GM12891 (cell line): Measurements from ENCODE around the gene CSMD2.

Experiments
- DNase-seq: peaks from one replicate; pipeline ENCODE4 v3.0.0; 2011; ENCODE audit warnings: low spot score; ENCODE audit not compliant: insufficient read length
- FAIRE-seq: peaks from 2 replicates; lab custom pipeline; 2011; peaks lifted over from hg19 to GRCh38; lab: Jason Lieb, UNC
- PAX5 ChIP-seq: IDR thresholded peaks from 2 replicates; pipeline ENCODE4 v1.6.1; 2011; ENCODE audit warnings: low read length, moderate library complexity, mild to moderate bottlenecking; ENCODE audit not compliant: insufficient read depth, severe bottlenecking
- POLR2A ChIP-seq: IDR thresholded peaks from 2 replicates; pipeline ENCODE4 v1.6.1; 2011; ENCODE audit warnings: low read depth, low read length, control low read depth
- POLR2AphosphoS5 ChIP-seq: IDR thresholded peaks from 2 replicates; pipeline ENCODE4 v1.6.1; 2011; ENCODE audit warnings: low read depth, low read length, control low read depth
- POU2F2 ChIP-seq: IDR thresholded peaks from 2 replicates; pipeline ENCODE4 v1.6.1; 2011; ENCODE audit warnings: low read depth, mild to moderate bottlenecking, control low read depth, low read length, moderate library complexity
- SPI1 ChIP-seq: IDR thresholded peaks from 2 replicates; pipeline ENCODE4 v1.6.1; 2011; ENCODE audit warnings: low read depth, low read length, control low read depth
- TAF1 ChIP-seq: IDR thresholded peaks from 2 replicates; pipeline ENCODE4 v1.6.1; 2011; ENCODE audit warnings: low read depth, low read length, control low read depth

CSMD2 gene

DNA sequence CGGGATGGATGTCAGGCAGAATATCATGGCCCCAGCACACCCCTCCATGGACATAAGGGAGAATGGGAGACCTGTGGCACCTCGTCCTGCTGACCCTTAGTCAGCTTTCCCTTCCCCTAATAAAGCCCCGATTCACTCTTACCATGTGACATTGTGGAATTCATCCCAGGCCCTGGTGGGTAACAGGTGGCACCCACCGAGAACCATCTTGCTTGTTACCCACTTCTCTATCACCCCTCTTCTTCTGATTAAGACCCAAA is 32.9 kb downstream of the CSMD2 start:
- DNase-seq (no peak), FAIRE-seq (no peak)
- TF ChIP-seq POU2F2 (no peak), TAF1 (no peak), SPI1 (no peak), PAX5 (no peak), POLR2AphosphoS5 (no peak), POLR2A (no peak)

DNA sequence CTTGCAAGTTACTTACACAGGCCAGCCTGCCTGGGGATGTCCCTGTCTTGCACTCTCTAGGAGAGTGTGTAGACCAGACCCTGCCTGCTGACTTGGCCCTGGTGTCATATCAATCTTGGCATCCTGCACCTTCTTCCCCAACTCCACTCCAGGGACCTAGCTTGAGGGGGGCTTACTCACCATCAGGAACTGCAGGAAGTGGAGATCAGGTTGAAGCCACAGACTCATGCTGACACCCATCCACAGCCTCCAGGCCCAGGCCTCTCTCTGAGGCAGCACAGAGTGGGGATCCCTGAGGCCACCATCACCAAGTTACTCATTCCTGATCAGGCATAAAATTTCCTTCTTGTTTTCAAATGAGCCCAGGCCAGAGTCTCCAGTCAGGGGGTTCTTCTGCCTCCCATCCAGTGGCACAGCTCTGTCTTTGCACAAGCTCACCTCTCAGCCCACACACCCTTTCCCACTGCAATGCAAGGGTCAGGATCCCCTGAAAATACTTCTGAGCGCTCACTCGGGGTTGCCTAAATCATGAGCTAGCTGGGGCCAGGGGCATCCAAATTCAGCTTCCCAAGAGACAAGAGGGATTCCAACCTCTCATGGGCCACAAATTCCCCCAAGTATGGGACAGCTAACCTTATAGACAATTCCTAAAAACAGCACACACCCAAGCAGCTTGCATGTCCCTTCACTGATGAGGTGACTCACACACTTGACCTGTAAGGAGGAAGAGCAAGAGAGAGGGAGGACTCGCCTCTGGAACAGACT is 33.5 kb downstream of the CSMD2 start:
- TF ChIP-seq TAF1 (no peak), POU2F2 (no peak), PAX5 (no peak), POLR2AphosphoS5 (no peak), SPI1 (no peak), POLR2A (no peak)
- no peak for FAIRE-seq
- DNase-seq: no peak

DNA sequence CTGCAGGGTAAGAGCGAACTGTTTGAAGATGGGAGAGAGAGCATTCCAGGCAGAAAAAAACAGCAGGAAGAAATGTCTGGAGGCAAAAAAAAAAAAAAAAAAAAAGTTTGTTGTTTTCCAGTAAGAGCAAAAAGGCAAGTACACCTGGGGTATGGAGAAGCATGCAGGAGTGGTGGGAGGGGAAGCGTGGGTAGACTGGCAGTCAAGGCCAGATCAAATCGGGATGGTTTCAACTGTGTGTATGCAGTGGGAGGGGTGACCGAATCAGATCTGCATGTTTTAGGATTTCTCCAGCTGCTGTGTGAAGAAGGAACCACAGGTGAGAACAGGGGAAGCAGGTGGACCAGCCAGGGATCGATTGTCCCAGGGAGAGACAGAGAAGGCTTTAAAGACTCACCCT is 34.7 kb downstream of the CSMD2 start:
- DNase-seq: no peak
- TF ChIP-seq POLR2A (no peak), PAX5 (no peak), POLR2AphosphoS5 (no peak), SPI1 (no peak), POU2F2 (no peak), TAF1 (no peak)
- FAIRE-seq: no peak

GRCh38 chr1:34129630-34130029 is 35.4 kb downstream of the CSMD2 start:
- FAIRE-seq: no peak
- no peak for DNase-seq
- TF ChIP-seq TAF1 (no peak), POLR2AphosphoS5 (no peak), PAX5 (no peak), SPI1 (no peak), POLR2A (no peak), POU2F2 (no peak)

DNA sequence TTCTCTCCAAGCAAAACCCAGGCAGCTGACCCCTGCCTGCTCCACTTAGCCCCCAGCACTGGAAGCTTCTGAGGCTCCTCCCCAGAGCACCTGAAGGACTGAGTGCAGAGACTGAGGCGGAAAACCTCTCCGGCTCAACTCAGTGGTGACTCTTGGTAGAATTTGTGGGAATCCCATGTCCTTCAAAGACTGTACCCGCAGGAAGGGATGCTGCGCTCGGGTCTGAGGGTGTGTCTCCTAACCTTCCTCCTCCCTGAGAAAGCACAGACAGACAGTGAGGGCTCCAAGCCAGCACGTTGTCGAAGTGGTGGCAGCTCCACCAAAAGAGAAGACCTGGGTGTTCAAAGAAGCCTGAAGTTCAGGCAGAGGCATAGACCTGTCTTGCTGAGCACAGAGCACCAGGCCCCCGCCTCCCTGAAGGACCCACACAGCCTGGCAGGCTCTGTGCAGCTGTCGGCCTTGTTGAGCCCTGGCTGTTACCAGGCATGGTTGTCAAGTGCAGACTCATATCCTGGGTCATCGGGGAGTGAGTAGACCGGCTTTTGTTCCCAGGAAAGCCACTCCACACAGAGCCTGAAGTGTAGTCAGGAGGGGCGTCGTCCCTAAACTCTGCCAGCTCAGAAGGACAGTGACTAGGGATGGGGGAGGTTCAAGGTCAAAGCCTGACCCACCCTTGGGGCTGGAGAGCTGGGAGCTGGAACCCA is 36.7 kb downstream of the CSMD2 start:
- FAIRE-seq: no peak
- TF ChIP-seq TAF1: no peak
- no peak for TF ChIP-seq POU2F2
- TF ChIP-seq PAX5: no peak
- TF ChIP-seq POLR2AphosphoS5: no peak
- TF ChIP-seq SPI1: no peak
- TF ChIP-seq POLR2A: no peak
- no peak for DNase-seq

- FAIRE-seq (no peak), DNase-seq (no peak)
- TF ChIP-seq POLR2AphosphoS5: no peak
- TF ChIP-seq POLR2A: no peak
Observed at GRCh38 chr1:34127006-34128000, 37.7 kb downstream of the CSMD2 start.

DNA sequence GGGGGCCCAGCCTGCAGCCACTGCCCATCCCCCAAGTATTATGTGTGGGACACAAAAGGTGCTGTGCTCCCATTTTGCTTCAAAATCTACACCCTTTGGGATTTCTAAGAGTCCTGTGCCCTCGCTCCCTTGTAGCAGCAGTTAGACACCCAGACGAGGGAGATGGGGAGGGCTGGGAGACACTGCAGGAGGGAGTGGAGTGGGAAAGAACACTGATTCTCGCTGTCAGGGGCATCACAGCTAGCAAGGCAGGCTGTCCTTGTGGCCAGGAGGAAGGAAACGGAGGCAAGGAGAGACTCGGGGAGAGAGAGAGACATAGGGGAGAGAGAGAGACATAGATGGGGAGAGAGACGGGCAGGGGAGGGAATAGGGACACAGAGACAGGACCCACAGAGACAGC is 38.5 kb downstream of the CSMD2 start:
- TF ChIP-seq POLR2A: no peak
- TF ChIP-seq SPI1: no peak
- FAIRE-seq (no peak), DNase-seq (no peak)

- no peak for FAIRE-seq
Observed at GRCh38 chr1:34125721-34126380, 39.2 kb downstream of the CSMD2 start.

More at GRCh38 chr1:34125721-34126380, 39.2 kb downstream of the CSMD2 start:
- DNase-seq: no peak
- TF ChIP-seq POU2F2 (no peak), POLR2A (no peak), TAF1 (no peak), SPI1 (no peak), POLR2AphosphoS5 (no peak)
